IMR-90 (cell line): ENCODE measurements around the gene ASB14. TPM values are rescaled to one million over a fixed set of nuclear protein-coding genes. Genes with fewer than 3 reads are reported as not detected.
"Not testable (repeated sequence)": the region's sequence is repeated elsewhere in the genome, so short reads cannot be mapped to it uniquely, and the experiment has no call there.

ENCODE experiments used
- ATAC-seq: fragments of 200-7000 bp; cut with Tn5 transposase; 2 replicates; pipeline ENCODE4 v1.9.1; 2020; ENCODE audit warnings: low read depth, mild to moderate bottlenecking, moderate library complexity
- Bru-seq: library from RNA; stranded (reverse); fragments of 400-500 nt; gene quantifications from one replicate; lab custom pipeline; 2021; lab: Mats Ljungman, UMichigan
- BruChase-seq, 2 experiments: library from RNA; stranded (reverse); fragments of 400-500 nt; gene quantifications; one replicate each; lab custom pipeline; 2021; lab: Mats Ljungman, UMichigan
- BruUV-seq: library from RNA; stranded (reverse); fragments of 400-500 nt; replicated peaks from 2 replicates; lab custom pipeline; 2021; lab: Mats Ljungman, UMichigan
- CTCF ChIA-PET: fragments of 300-600 bp; formaldehyde crosslinking; extraction: SDS; loops from one replicate; lab custom pipeline; 2021; ENCODE audit warnings: antibody characterized with exemption; lab: Yijun Ruan, JAX
- POLR2A ChIA-PET: fragments of 300-600 bp; sonication (Branson Sonifier 250); formaldehyde crosslinking; loops from one replicate; lab custom pipeline; 2022; ENCODE audit warnings: antibody characterized with exemption; ENCODE audit not compliant: unreplicated experiment; lab: Charles Lee
- DNase-seq: peaks from one replicate; pipeline ENCODE4 v3.0.0; 2013
- H2AFZ ChIP-seq: replicated peaks from 2 replicates; pipeline ENCODE3; 2013; ENCODE audit warnings: low read length, mild to moderate bottlenecking; ENCODE audit not compliant: poor library complexity
- H2AK5ac ChIP-seq: 2 replicates; pipeline ENCODE4 v1.6.1; 2013; ENCODE audit warnings: low read depth, low read length, inconsistent platforms
- H2AK9ac ChIP-seq: replicated peaks from 2 replicates; pipeline ENCODE3; 2013; ENCODE audit warnings: mild to moderate bottlenecking, low read depth, low read length, moderate library complexity; ENCODE audit not compliant: poor library complexity
- H2BK120ac ChIP-seq: 2 replicates; pipeline ENCODE4 v1.6.1; 2013; ENCODE audit warnings: low read depth, low read length, inconsistent platforms
- H2BK15ac ChIP-seq: 3 replicates; pipeline ENCODE4 v1.6.1; 2013; ENCODE audit warnings: low read depth, low read length, inconsistent platforms
- H2BK20ac ChIP-seq: 2 replicates; pipeline ENCODE4 v1.6.1; 2013; ENCODE audit warnings: low read depth, mild to moderate bottlenecking, inconsistent platforms, low read length, moderate library complexity
- H2BK5ac ChIP-seq: 2 replicates; pipeline ENCODE4 v1.6.1; 2013; ENCODE audit warnings: mild to moderate bottlenecking, low read depth, low read length, inconsistent platforms; ENCODE audit not compliant: poor library complexity, severe bottlenecking
- H3K14ac ChIP-seq: replicated peaks from 2 replicates; pipeline ENCODE4 v1.6.1; 2013; ENCODE audit warnings: low read depth, low read length, inconsistent platforms
- H3K18ac ChIP-seq: 2 replicates; pipeline ENCODE4 v1.6.1; 2013; ENCODE audit warnings: low read depth, low read length, control low read depth
- H3K23ac ChIP-seq: 2 replicates; pipeline ENCODE4 v1.6.1; 2013; ENCODE audit warnings: low read depth, low read length, inconsistent platforms
- H3K27ac ChIP-seq: 2 replicates; pipeline ENCODE4 v1.5.1; 2013; ENCODE audit warnings: mild to moderate bottlenecking, control low read depth, low read length; ENCODE audit not compliant: insufficient read depth
- H3K27me3 ChIP-seq: 2 replicates; pipeline ENCODE4 v1.6.1; 2013; ENCODE audit warnings: low read length; ENCODE audit not compliant: control insufficient read depth, insufficient read depth
- H3K36me3 ChIP-seq: 2 replicates; pipeline ENCODE4 v1.6.1; 2013; ENCODE audit warnings: low read length, mixed read lengths; ENCODE audit not compliant: control insufficient read depth, insufficient read depth
- H3K4ac ChIP-seq: 2 replicates; pipeline ENCODE4 v1.6.1; 2013; ENCODE audit warnings: low read depth, low read length, inconsistent platforms
- H3K4me1 ChIP-seq: 2 replicates; pipeline ENCODE4 v1.6.1; 2013; ENCODE audit warnings: low read length, mixed read lengths; ENCODE audit not compliant: control insufficient read depth, insufficient read depth
- H3K4me2 ChIP-seq: 2 replicates; pipeline ENCODE4 v1.6.1; 2013; ENCODE audit warnings: low read depth, mild to moderate bottlenecking, control low read depth, low read length, moderate library complexity
- H3K4me3 ChIP-seq: 2 replicates; pipeline ENCODE4 v1.5.1; 2013; ENCODE audit warnings: low read depth, mild to moderate bottlenecking, control low read depth, low read length, moderate library complexity; ENCODE audit not compliant: insufficient read depth
- H3K56ac ChIP-seq: 2 replicates; pipeline ENCODE4 v1.6.1; 2013; ENCODE audit warnings: low read length, inconsistent platforms; ENCODE audit not compliant: insufficient read depth; ENCODE audit errors: extremely low read depth
- H3K79me1 ChIP-seq, 2 experiments: 2 replicates each; pipeline ENCODE4 v1.6.1; 2013; ENCODE audit warnings: low read length in 2 of 2, inconsistent platforms in 1 of 2, low read depth in 1 of 2
- H3K9ac ChIP-seq: 2 replicates; pipeline ENCODE4 v1.6.1; 2013; ENCODE audit warnings: low read depth, low read length, control low read depth
- H3K9me1 ChIP-seq: 2 replicates; pipeline ENCODE4 v1.6.1; 2013; ENCODE audit warnings: low read length, inconsistent platforms; ENCODE audit not compliant: insufficient read depth
- H3K9me3 ChIP-seq: 2 replicates; pipeline ENCODE4 v1.6.1; 2013; ENCODE audit warnings: low read length; ENCODE audit not compliant: control insufficient read depth, insufficient read depth
- H4K20me1 ChIP-seq: 2 replicates; pipeline ENCODE4 v1.6.1; 2013; ENCODE audit warnings: low read length, inconsistent platforms; ENCODE audit not compliant: insufficient read depth
- H4K5ac ChIP-seq: 2 replicates; pipeline ENCODE4 v1.6.1; 2013; ENCODE audit warnings: mild to moderate bottlenecking, low read depth, low read length, control low read depth
- H4K8ac ChIP-seq, 2 experiments: 2 replicates each; pipeline ENCODE4 v1.6.1; 2013; ENCODE audit warnings: low read depth in 2 of 2, low read length in 2 of 2, control low read depth in 1 of 2, inconsistent platforms in 1 of 2
- H4K91ac ChIP-seq: 2 replicates; pipeline ENCODE4 v1.6.1; 2013; ENCODE audit warnings: low read depth, low read length, inconsistent platforms; ENCODE audit not compliant: insufficient read depth
- BHLHE40 ChIP-seq: fragments of 150-350 bp; IDR thresholded peaks from 2 replicates; pipeline ENCODE4 v1.6.1; 2016; ENCODE audit warnings: mild to moderate bottlenecking, low read depth, low read length
- CHD1 ChIP-seq: IDR thresholded peaks from 2 replicates; pipeline ENCODE4 v1.6.1; 2012; ENCODE audit warnings: low read depth, low read length, improper control_type of control experiment
- ELK1 ChIP-seq: fragments of 150-350 bp; IDR thresholded peaks from 2 replicates; pipeline ENCODE4 v1.6.1; 2016; ENCODE audit warnings: low read depth, mild to moderate bottlenecking, low read length, moderate library complexity, borderline replicate concordance
- NFE2L2 ChIP-seq: fragments of 150-350 bp; IDR thresholded peaks from 2 replicates; pipeline ENCODE4 v1.6.1; 2016; ENCODE audit warnings: low read depth, mild to moderate bottlenecking, low read length
- POLR2A ChIP-seq: IDR thresholded peaks from 2 replicates; pipeline ENCODE4 v1.6.1; 2012; ENCODE audit warnings: mild to moderate bottlenecking, low read depth, low read length
- WGBS, 2 experiments: methylation state at CpG; one replicate each; pipeline versions ENCODE4 v1.1.5 to v1.1.7; 2013; ENCODE audit warnings: missing lambda C conversion rate in 2 of 2; ENCODE audit not compliant: insufficient read length in 1 of 2; ENCODE audit errors: extremely low coverage in 2 of 2; 5-methylcytosine and 5-hydroxymethylcytosine counted together
- dilution Hi-C: fragments of 300-500 bp; cut with HindIII; formaldehyde crosslinking; loops from one replicate; pipeline ENCODE4 v1.14.3; 2018; ENCODE audit warnings: low sequenced_read_pairs; ENCODE audit not compliant: unreplicated experiment
- in situ Hi-C: fragments of 300-500 bp; cut with MboI; formaldehyde crosslinking; loops from 3 replicates; pipeline ENCODE4 v1.14.3; 2019; ENCODE audit warnings: low sequenced_read_pairs, inconsistent platforms, mixed read lengths
- intact Hi-C: fragments of 100-400 bp; cut with micrococcal nuclease; formaldehyde crosslinking; loops from 2 replicates; pipeline ENCODE4 v1.10.0; 2022
- long read RNA-seq: library from polyadenylated mRNA; unstranded; transcript quantifications from one replicate; pipeline ENCODE4 v2.0.0, GENCODE V29; 2021; ENCODE audit not compliant: unreplicated experiment
- polyA plus RNA-seq, 3 experiments: library from polyadenylated mRNA; depleted of rRNA; stranded (reverse); fragments of >200 nt; gene quantifications; 2 replicates each; pipeline ENCODE4 v1.2.3, GENCODE V29; 2012; ENCODE audit warnings: low replicate concordance in 1 of 3
- total RNA-seq: library from RNA; depleted of rRNA; stranded (reverse); fragments of >200 nt; gene quantifications from 2 replicates; pipeline ENCODE4 v1.2.3, GENCODE V29; 2012; rRNA removed

Gene ASB14
- total RNA-seq (not detected in 2 replicates), polyA plus RNA-seq (2012; rRNA removed) (not detected in 2 replicates), Bru-seq, nascent RNA (percentile 3 among the genes with signal in this experiment), BruChase-seq, experiment 1, labeled RNA remaining after a 6-hour chase (percentile 6 among the genes with signal in this experiment), BruChase-seq, experiment 2, labeled RNA remaining after a 2-hour chase (percentile 12 among the genes with signal in this experiment)
- polyA plus RNA-seq (2012; cell fraction: cytosol; rRNA removed): not detected in 2 replicates
- polyA plus RNA-seq (2012; cell fraction: nucleus; rRNA removed; ENCODE audit: low replicate concordance): not detected in 2 replicates
- long read RNA-seq: 0 reads

- H3K4me1 ChIP-seq: no peaks in the 10 kb centered on the region
- no peak within 1 kb of the TSS for H3K4me2 ChIP-seq
- no peak within 1 kb of the TSS for H2BK15ac ChIP-seq
- no peak within 1 kb of the TSS for H3K4me3 ChIP-seq
- POLR2A ChIA-PET: no interaction called here
- DNase-seq (no peak), ATAC-seq (no peak)
- H2BK120ac ChIP-seq: no peak within 1 kb of the TSS
- H3K9ac ChIP-seq: no peak within 1 kb of the TSS
- H3K18ac ChIP-seq: no peak within 1 kb of the TSS
- BruUV-seq: no TSS peak
- dilution Hi-C loops (no loop called here), in situ Hi-C loops (no loop called here), intact Hi-C loops (no loop called here)
- H2BK5ac ChIP-seq: no peak within 1 kb of the TSS
- TF ChIP-seq ELK1 (no peak), CHD1 (no peak), NFE2L2 (no peak), POLR2A (no peak), BHLHE40 (no peak)
- H2AK9ac ChIP-seq: no peak within 1 kb of the TSS
- no peaks in the 10 kb centered on the region for H3K9me3 ChIP-seq
- H2AK5ac ChIP-seq: no peak within 1 kb of the TSS
- H4K91ac ChIP-seq: no peak within 1 kb of the TSS
- no peaks in the 10 kb centered on the region for H3K9me1 ChIP-seq
- no peaks in the 10 kb centered on the region for H4K20me1 ChIP-seq
- no peaks in the 10 kb centered on the region for H3K36me3 ChIP-seq
- no peak within 1 kb of the TSS for H2AFZ ChIP-seq
- no peak within 1 kb of the TSS for H4K5ac ChIP-seq
- peaks cover 4% of the 10 kb centered on the region for H3K27me3 ChIP-seq
- no CpG with 5 or more reads among the region's 1 CpG for WGBS, 2 experiments
- no peak within 1 kb of the TSS for H3K14ac ChIP-seq
- no peak within 1 kb of the TSS for H3K56ac ChIP-seq
- H2BK20ac ChIP-seq: no peak within 1 kb of the TSS
- no peak within 1 kb of the TSS for H3K4ac ChIP-seq
- no peak within 1 kb of the TSS for H3K27ac ChIP-seq
- CTCF ChIA-PET: no interaction called here
- H3K79me1 ChIP-seq: no peaks in the 10 kb centered on the region
- no peak within 1 kb of the TSS for H3K23ac ChIP-seq
- H4K8ac ChIP-seq: no peak within 1 kb of the TSS
Measured at GRCh38 chr3:57292159-57292896, at the start of gene ASB14. ASB14 (minus strand) TSS chr3:57292685; CDS start chr3:57292033, 652 bp downstream.

- H2BK120ac ChIP-seq, H2AFZ ChIP-seq, H3K18ac ChIP-seq, DNase-seq, H2BK15ac ChIP-seq, H4K91ac ChIP-seq, H4K5ac ChIP-seq, CTCF ChIA-PET, POLR2A ChIA-PET, H3K56ac ChIP-seq, H2BK5ac ChIP-seq, H3K9me1 ChIP-seq, H2AK9ac ChIP-seq, H3K9ac ChIP-seq, H3K9me3 ChIP-seq, H4K20me1 ChIP-seq, dilution Hi-C loops, intact Hi-C loops, H3K79me1 ChIP-seq, BruUV-seq, H3K27me3 ChIP-seq, H3K4me1 ChIP-seq, H3K23ac ChIP-seq, H2AK5ac ChIP-seq, H4K8ac ChIP-seq, H3K4ac ChIP-seq, H3K14ac ChIP-seq, H3K4me2 ChIP-seq, H3K27ac ChIP-seq, H3K36me3 ChIP-seq, H3K4me3 ChIP-seq, in situ Hi-C loops, H2BK20ac ChIP-seq, ATAC-seq: not testable (repeated sequence)
- no CpG with 5 or more reads among the region's 7 CpGs for WGBS, 2 experiments
Measured at GRCh38 chr3:57339071-57339642, 46.7 kb upstream of the ASB14 start.
